HG03460 (cell line): ENCODE data around the gene METTL3.
"Not testable (repeated sequence)": the region's sequence is repeated elsewhere in the genome, so short reads cannot be mapped to it uniquely, and the experiment has no call there.

Experiments
- ATAC-seq: cut with Tn5 transposase; IDR thresholded peaks from one replicate; pipeline ENCODE4 v1.9.1; 2021; ENCODE audit not compliant: unreplicated experiment

METTL3 gene

DNA sequence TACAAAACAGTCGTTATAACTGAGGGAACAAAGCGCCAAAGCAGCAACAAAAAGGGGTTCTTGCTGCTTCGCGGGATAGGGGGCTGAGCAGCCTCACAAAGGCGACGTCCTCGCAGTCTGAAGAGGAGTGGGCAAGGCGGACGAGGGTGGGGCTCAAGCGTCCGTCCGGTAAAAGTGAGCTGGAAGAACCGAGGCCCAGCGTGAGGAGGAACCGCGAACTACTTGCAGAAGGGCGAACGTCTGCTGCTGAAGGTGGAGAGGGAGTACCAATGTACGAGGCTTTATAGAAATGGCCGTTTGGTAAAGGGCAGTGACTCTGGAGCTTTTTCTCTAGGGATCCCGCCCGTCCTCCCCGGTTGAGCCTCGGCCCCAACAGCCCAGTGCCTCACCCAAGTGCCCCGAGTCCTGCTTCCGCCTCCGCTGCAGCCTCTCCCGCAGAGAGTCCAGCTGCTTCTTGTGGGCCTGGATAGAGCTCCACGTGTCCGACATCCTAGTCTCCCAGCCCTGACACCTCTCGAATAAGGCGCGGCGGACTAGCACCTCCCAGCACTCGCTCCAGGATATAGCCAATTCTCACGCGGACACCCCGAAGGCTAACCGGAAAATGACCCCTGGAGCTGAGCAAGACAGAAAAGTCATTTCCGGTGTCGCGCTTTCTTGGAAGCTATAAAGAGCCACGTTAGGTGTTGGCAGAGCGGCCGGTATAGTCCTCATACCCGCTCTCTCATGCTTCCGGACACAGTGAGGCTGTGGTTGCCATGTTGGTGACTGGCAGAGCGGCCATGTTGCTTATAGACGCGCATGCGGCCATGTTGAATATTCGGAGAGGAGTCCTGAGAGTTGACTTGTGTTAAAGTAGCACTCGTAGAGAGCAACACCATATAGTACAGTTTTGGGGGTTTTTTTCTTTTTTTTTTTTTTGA is at the start of gene METTL3:
TSS of gene METTL3 (minus strand) at position 606 of the 923 bp plus-strand sequence. CDS start at position 489, 117 bp downstream.
- peak; percentile 97 for ATAC-seq

- no peak for ATAC-seq
These were observed 47.6 kb upstream of the METTL3 start for GRCh38 chr14:21558703-21559170.

- no peak for ATAC-seq
These were observed 46.2 kb upstream of the METTL3 start for GRCh38 chr14:21557084-21557901.

DNA sequence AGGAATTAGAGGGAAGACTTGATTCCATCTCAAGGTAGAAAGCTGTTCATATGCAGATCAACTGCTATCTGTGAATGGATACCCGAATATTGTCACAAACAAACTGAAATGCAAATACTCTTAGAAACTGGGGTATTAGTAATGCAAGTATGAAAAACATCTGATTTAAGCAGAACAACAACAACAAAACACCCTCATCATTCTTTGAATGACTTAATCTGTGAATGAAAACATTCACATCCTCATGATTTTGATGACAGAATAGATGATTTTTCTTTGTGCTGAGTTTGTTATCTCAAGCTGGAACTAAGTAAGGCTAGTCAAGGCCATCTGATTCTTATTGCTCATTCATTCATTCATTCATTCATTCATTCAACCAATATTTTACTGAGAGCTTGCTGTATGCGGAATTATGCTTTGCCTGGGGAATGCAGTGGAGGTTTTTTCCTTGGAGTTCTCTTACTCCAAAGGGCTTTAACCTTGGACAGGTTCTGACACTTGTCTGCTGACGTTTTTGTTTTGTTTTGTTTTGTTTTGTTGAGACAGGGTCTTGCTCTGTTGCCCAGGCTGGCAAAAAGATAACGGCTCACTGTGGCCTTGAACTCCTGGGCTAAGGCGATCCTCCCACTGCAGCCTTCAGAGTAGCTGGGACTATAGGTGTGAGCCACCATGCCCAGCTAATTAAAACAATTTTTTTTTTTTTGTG is 45.4 kb upstream of the METTL3 start:
- no peak for ATAC-seq

GRCh38 chr14:21553266-21553665 is 42.1 kb upstream of the METTL3 start:
- ATAC-seq: no peak

GRCh38 chr14:21544588-21544987 is 33.4 kb upstream of the METTL3 start:
- ATAC-seq: not testable (repeated sequence)

- no peak for ATAC-seq
These were observed 32.8 kb upstream of the METTL3 start for GRCh38 chr14:21543963-21544362.

DNA sequence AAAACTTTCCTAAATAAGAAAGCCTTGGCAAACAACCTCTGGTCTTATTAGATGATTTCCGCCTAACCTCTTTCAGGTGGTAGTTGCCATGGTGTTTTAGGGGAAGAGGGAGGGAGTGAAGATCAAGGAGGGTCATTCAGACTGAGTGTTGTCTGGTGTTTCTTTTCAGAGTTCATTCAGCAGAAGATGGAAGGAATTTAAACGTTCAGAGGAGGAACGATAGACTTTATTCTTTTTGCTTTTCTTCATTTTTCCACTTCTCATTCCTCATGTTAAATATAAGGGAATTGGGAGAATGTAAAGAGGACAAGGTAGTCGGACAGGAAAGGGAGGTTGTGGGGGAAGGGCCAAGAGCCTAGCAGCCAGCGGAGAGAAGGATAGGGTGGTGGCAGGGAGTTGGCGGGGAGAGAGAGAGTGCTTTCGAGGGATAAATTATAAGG is 32.4 kb upstream of the METTL3 start:
- ATAC-seq: no peak

- no peak for ATAC-seq
These were observed 30.4 kb upstream of the METTL3 start for GRCh38 chr14:21541413-21542074.

DNA sequence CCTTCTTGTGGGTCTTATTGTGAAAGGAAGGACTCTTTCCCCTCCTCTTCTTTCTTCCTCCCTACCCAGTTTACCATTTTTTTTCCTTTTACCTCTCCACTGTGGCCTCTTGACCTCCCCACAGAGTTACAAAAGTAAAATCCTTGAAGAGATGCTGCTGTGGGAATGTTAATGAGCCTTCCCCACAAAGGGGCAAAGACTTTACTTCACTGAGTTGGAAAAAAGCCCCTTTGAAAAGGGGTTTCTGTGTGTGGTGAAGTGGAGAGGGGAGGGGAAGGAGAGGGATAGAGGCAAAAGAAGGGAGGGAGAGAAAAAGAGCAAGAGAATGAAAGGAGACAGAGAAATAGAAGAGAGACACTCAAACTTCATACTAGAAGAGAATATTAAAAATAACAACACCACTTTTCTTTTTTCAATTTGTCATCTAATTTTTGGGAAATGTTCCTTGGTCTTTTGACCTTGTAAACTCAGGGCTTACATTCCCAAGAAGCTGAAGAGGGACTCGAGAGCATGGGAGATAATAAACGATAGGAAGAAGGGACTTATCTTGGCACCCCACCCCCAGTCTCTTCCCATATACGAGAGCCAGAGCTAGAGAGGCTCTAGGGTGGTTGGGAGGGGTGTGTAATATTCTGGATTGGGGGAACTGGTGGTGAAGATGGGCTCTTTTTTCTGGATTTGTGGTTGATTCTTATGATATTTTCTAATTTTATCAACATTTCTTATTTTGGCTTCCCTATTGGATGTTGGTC is 28.2 kb upstream of the METTL3 start:
- ATAC-seq: no peak

DNA sequence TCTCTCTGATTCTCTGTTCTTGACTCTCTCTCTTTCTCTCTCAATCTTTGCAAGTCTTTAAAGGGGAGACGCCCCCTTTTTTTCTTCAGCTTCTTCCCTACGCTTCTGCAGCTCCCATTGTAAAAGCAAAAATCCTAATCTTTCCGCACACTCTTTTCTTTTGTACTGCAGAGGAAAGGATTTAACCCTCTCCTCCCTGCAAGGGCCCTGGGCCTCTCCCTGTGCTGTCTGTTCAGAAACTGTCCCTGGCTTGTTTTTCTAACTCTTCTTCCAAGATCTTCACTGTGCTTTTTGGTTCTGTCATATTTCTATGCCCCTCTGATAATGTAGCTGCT is 25.9 kb upstream of the METTL3 start:
- ATAC-seq: no peak

DNA sequence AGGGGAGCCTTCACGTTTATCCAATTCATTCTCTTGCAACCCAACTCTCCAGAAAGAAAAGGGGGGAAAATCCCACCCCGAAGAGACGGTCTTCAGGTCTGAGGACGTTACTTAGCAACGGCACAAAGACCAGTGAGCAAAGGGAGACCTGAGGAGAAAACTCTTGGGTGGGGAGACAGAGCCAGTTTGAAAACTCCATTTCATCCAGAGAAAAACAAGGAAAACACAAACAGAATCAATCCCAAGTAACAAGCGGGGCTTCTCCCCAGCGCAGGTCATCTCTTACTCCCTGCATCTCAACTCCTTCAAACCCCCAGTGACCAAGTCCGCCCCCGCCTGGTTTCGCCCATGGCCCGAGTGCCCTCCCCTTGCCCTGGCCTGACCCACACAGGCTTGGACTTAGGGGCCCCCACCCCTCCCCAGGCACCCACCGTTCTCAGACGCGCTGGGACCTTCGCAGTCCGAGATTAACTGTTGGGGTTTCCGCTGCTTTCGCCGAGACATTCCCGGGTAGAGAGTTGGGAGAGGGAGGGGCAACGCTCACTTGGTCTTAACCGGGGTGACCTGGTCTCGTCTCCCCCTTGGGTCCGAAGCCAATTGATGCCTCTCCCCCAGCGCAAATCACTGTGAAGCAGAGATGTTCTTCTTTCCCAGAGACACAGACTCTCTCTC is 25.4 kb upstream of the METTL3 start:
- ATAC-seq: no peak

DNA sequence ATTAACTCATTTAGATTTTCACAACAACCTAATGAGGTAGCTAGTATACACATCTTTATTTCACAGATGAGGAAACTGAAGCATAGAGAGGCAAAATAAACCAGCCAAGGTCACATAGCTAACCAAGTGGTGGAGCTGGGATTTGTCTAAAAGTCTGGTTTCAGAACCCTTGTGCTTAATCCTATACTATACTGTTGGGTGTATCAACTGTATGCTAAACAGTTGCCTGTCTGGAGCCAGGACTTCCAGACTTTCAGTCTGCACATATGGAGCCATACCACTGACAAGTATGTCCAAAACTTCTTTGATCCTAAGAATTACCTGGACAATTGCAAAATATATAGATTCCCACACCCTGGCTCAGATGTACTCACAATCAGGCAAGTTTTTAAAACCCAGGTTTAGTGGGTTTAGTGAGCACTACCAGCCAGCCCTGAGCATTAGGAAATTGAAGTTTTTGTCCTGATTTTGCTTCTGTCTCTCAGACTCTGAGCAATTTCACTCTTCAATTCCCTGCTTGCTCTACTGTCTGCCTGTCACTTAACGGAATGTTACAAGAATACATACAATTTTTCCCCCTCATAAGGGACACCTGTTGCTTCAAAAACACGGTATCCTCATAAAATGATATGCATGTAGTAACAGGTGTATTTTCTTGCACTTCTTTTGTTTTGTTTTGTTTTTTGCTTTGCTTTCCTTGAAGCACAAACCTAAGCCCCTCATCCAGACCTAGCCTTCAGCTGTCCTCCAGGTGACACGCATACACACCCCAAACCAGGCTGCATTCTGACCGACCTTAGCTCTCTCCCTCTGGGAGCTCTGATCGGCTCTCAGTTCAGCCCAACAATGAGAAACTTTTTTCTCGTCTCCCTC is 24.6 kb upstream of the METTL3 start:
- no peak for ATAC-seq

- no peak for ATAC-seq
These were observed 23.4 kb upstream of the METTL3 start for GRCh38 chr14:21534576-21534975.

- ATAC-seq: no peak
These were observed 22.2 kb upstream of the METTL3 start for GRCh38 chr14:21533294-21533693.

- no peak for ATAC-seq
These were observed 18.4 kb upstream of the METTL3 start for GRCh38 chr14:21529515-21529914.

GRCh38 chr14:21528381-21529348 is 17.5 kb upstream of the METTL3 start:
- ATAC-seq: no peak
